HEK293T (cell line): ENCODE results near the gene ARRDC1.

Experiments
- CTBP1 ChIP-seq: fragments of 450-650 bp; IDR thresholded peaks from 2 replicates; pipeline ENCODE4 v1.6.1; 2016; ENCODE audit warnings: borderline replicate concordance
- FOXK2 ChIP-seq: fragments of 450-650 bp; IDR thresholded peaks from 2 replicates; pipeline ENCODE4 v1.6.1; 2016; ENCODE audit warnings: mild to moderate bottlenecking
- LEF1 ChIP-seq: fragments of 450-650 bp; IDR thresholded peaks from 2 replicates; pipeline ENCODE4 v1.6.1; 2017; ENCODE audit warnings: mild to moderate bottlenecking, borderline replicate concordance
- SUZ12 ChIP-seq: fragments of 450-650 bp; IDR thresholded peaks from 2 replicates; pipeline ENCODE4 v1.6.1; 2016; ENCODE audit warnings: mild to moderate bottlenecking

GRCh38 chr9:137602661-137603060 lies 2.8 kb upstream of the ARRDC1 start:
- TF ChIP-seq FOXK2 (no peak), CTBP1 (no peak), SUZ12 (no peak), LEF1 (no peak)
